GM19193 (cell line): ENCODE results near the gene SUPT6H.

ENCODE experiments used
- POLR2A ChIP-seq: IDR thresholded peaks from 4 replicates; pipeline ENCODE4 v1.6.1; 2011; ENCODE audit not compliant: insufficient read depth, insufficient read length; ENCODE audit errors: extremely low read depth

The SUPT6H gene

DNA sequence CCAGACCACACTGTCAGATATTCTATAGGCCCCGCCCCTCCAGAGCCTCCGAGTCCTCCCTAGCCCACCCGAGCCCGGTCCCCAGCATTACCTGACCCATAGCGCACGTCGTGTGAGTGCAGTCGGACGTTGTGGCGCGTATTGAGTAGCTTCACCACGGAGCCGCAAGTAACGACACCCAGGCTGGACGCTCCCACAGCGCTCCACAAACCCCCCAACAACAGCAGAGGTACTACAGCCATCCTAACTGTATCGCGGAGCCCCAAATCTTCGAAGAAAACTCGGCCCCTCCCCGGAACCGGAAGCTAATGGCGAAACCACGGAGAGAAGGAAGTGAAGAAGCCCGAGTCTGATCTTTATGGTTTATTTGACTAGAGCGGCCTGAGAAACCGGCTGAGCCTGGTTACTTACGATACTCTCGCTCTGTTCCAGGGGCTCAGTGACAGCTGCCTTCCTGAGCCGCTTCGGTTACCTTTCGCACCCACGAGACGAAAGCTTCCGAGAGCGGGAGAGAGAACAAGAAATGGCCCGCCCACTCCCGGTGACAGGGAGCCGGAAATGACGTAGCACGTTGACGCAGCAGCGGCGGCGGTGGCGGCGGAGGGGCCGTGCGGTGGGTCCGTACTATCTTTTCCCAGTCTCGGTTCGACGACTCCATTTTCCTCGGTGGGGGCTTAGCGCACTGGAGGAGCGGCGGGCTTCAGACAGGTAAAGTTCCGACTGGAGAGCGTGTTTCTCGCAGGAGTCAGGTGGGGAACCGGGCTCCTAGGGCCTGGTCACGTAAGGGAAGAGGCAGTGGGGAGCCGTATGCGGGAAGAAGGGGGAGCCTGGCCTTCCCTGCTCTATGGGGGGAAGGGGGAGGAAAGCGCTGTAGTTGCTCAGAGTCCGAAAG is at the start of gene SUPT6H, which contains the start of gene SDF2:
SUPT6H (plus strand) TSS at position 571 of the 892 bp plus-strand sequence. CDS start 11,197 bp downstream, outside the sequence.
SDF2 (minus strand) TSS at position 272 of the 892 bp plus-strand sequence; CDS start at position 242, 30 bp downstream.
- peak; percentile 87 for TF ChIP-seq POLR2A

GRCh38 chr17:28612531-28612930 is 49.5 kb upstream of the SUPT6H start:
- TF ChIP-seq POLR2A = no peak

GRCh38 chr17:28612936-28613872 is 48.8 kb upstream of the SUPT6H start:
- no peak for TF ChIP-seq POLR2A

GRCh38 chr17:28613931-28614381 is 48.0 kb upstream of the SUPT6H start, which contains the start of gene RSKR:
RSKR (minus strand) TSS chr17:28614185; CDS start chr17:28614161, 24 bp downstream.
- TF ChIP-seq POLR2A = no peak

- TF ChIP-seq POLR2A = no peak
These were observed 46.6 kb upstream of the SUPT6H start for GRCh38 chr17:28615260-28615940.

GRCh38 chr17:28616281-28616680 is 45.7 kb upstream of the SUPT6H start:
- TF ChIP-seq POLR2A = no peak

- TF ChIP-seq POLR2A = no peak
These were observed 43.5 kb upstream of the SUPT6H start for GRCh38 chr17:28618464-28618863.

GRCh38 chr17:28620010-28620409 is 42.0 kb upstream of the SUPT6H start:
- no peak for TF ChIP-seq POLR2A

DNA sequence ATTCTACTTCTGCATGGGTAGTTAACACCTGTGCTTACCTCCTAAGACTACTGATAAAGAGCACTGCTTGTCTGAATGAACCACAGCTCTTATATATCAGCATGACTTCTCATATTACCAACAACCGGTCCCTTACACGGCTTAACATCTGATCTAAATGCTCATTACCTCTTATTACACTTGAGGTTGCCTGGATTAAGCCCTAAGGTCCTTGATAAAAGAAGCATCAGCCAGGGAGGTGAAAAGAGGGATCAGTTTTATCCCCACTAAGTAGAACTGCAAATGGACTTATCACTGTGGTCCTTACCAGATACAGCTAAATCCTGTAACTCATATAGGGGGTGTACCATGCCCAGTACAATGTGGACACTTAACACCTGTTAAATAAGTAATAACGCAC is 39.8 kb upstream of the SUPT6H start:
- TF ChIP-seq POLR2A = no peak

- TF ChIP-seq POLR2A = no peak
These were observed 38.3 kb upstream of the SUPT6H start for GRCh38 chr17:28623696-28624095.

GRCh38 chr17:28624148-28624547 is 37.9 kb upstream of the SUPT6H start:
- TF ChIP-seq POLR2A = no peak

DNA sequence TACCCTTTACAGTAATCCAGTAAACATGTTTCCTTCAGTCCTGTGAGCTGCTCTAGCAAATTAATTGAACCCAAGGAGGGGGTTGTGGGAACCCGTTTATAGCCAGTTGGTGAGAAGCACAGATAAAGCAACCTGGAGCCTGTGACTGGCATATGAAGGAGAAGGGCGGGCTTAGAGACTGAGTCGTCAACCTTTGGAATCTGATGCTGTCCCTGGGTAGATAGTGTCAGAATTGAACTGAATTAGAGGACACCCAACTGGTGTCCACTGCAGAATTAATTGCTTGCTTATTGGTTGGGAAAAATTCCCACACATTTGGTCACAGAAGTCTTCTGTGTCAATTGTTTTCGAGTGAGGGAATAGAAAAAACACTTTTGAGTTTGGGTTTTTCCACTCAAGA is 35.2 kb upstream of the SUPT6H start:
- TF ChIP-seq POLR2A = no peak

GRCh38 chr17:28634206-28634865 is 27.7 kb upstream of the SUPT6H start:
- no peak for TF ChIP-seq POLR2A

GRCh38 chr17:28635506-28635905 is 26.5 kb upstream of the SUPT6H start:
- no peak for TF ChIP-seq POLR2A
